HG03354 (cell line): ENCODE measurements around the gene PIAS4.

ENCODE experiments used
- ATAC-seq: cut with Tn5 transposase; IDR thresholded peaks from one replicate; pipeline ENCODE4 v1.9.1; 2021; ENCODE audit warnings: mild to moderate bottlenecking; ENCODE audit not compliant: unreplicated experiment, poor library complexity, severe bottlenecking

Gene PIAS4

GRCh38 chr19:4053423-4054324 lies 46.1 kb downstream of the PIAS4 start:
- no peak for ATAC-seq

DNA sequence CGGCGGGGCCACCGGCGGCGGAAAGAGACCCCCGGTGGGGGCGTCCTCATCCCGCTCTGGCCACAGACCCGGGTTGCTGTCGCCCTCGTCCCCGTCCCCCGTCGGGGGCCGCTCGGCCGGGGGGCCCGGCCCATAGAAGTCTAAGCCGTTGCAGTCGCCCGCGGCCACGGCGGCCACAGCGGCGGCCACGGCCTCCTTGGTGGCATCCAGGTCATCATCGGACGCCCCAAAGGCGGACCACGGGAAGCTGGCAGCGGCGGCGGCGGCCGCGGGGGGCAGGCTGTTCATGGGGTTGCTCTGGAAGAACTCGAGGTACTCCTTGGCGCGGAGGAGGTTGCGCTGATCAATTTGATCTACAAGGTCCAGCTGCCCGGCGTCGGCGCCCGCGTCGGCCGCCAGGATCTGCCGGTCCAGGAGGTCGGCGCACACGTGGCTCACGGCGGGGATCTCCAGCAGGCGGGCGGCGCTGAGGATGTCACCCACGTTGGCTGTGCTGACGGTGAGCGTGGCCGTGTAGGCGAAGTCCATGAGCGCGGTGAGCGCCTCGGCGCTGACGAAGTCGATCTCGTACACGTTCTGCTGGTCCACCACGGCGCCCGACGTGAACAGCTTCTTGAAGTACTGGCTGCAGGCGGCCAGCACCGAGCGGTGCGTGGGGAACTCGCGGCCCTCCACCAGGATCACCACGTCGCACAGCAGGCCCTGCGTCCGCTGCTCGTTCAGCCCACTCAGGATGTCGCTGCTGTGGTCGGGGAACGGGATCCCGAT lies 47.1 kb downstream of the PIAS4 start:
- ATAC-seq = no peak

DNA sequence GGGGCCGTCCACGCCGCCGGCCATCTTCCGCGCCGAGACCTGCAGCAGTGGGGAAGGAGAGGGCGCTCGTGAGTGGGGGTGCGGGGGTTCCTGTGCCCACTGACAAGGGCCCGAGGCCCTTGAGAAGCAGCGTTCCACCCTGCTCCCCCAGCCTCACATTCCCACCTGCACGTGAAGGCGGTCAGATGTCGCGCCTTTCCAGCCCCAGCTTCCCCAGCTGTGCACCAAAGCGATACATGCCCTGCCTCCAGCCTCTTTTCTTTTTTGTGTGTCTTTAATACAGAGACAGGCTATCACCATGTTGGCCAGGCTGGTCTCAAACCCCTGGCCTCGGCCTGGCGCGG lies 47.6 kb downstream of the PIAS4 start:
- ATAC-seq = no peak

GRCh38 chr19:4057931-4058692 lies 50.6 kb downstream of the PIAS4 start:
- ATAC-seq = no peak

- ATAC-seq = no peak
Observed at GRCh38 chr19:4058693-4059452, 51.3 kb downstream of the PIAS4 start.

- ATAC-seq = no peak
Observed at GRCh38 chr19:4059453-4059871, 51.9 kb downstream of the PIAS4 start.

DNA sequence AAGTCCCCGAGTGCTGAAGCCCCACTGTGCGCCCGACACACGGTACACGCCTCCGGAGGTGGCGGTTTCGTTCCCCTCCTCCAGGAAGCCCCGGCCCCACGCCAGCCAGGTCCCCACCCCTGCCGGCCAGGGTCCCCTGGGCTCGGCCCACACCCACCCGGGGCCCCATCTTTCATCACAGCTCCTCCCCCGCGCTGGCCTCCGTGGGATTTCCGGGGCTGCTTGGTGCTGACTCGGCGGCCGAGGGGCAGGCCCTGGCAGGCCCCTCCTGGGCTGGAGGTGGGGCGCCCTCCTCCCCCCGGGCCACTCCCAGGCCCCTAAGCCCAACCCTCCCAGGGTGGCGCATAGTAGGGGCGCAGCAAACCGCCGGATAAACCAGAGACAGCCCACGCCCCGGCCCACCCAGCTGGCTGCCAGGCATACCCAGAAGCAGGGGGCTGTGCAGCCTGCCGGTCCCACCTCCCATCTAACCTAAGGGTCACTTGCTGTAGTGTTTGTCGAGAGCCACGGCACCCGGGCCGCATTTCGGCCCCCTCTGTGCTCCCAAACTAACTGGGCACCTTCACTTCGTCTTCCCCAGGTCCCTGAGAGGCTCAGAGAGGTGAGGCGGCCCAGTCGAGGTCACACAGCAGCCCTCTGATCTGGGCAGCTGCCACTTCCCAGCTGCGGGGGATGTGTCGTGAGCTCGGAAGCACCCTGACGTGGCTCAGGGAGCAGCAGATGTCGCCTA lies 52.5 kb downstream of the PIAS4 start:
- no peak for ATAC-seq

DNA sequence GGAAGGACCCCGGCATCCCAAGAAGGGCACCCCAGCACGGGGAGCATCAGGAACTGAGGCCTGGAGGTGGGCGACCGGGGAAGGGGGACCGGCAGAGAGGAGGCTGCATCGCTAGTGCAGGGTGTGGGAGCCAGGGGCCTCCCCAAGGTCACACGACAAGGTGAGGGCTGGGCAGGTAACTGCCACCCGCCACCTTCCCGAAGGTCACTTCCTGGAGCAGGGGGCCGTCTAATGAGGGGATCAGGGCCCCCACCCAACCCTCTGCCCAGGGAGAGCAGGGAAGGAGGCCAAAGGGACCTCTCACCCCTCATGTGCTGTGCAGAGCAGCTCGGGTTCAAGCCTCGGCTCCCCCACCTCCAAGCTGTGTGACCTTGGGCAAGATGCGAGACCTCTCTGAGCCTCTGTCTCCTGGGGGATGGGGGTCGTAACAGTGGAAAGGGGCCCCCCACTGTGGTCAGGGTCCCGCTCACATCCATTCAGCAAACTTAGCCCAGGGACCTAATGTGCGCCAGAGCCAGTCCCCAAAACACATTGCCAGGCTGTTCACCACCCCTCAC lies 53.2 kb downstream of the PIAS4 start:
- ATAC-seq = no peak

- ATAC-seq = no peak
Observed at GRCh38 chr19:4061178-4061682, 53.7 kb downstream of the PIAS4 start.

- no peak for ATAC-seq
Observed at GRCh38 chr19:4061683-4062418, 54.3 kb downstream of the PIAS4 start.

- ATAC-seq = no peak
Observed at GRCh38 chr19:4062419-4063368, 55.2 kb downstream of the PIAS4 start.

GRCh38 chr19:4063369-4064148 lies 56.0 kb downstream of the PIAS4 start:
- no peak for ATAC-seq

- no peak for ATAC-seq
Observed at GRCh38 chr19:4064149-4064495, 56.6 kb downstream of the PIAS4 start.

GRCh38 chr19:4064496-4065260 lies 57.1 kb downstream of the PIAS4 start:
- peak; percentile 7 for ATAC-seq

DNA sequence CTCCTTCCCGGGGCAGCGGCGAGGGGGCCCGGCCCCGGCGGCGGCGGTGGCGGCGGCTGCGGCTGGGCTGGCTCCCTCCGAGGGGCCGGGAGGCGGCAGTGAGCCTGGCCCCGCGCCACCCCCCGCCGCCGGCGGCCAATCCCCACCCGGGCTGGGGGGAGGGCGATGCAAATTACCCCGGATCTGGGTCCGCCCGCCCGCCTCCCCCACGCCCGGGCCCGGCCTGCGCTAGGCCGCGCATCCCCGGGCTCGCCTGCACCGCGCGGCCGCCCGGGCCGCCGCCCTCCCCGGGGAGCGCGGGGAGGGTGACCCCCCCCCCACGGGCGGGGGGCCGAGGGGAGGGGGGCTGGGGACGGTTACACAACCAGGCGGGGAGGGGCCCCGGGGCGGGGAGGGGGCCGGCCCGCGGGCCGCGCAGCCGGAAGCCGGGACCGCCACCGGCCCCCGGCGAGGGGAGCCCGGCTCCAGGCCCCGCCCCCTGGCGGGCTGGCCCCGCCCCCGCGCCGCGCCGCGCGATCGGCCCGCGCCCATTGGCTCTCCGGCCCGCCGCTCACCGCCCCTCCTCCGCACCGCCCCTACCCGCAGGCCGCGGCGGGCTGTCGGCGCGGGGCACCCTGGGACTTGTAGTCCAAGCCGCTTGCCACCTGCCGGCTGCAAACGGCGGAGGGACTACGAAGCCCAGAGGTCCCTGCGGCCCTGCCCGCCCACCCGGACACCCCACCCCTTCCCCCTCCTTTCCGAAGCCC lies 58.1 kb downstream of the PIAS4 start:
- ATAC-seq = peak; percentile 75
